HEK293 (cell line): ENCODE measurements around the gene NPAT.

Experiments used
- CTCF ChIA-PET: fragments of 350-600 bp; formaldehyde crosslinking; extraction: SDS; loops from one replicate; lab custom pipeline; 2021; ENCODE audit warnings: antibody characterized with exemption; lab: Yijun Ruan, JAX
- POLR2A ChIA-PET: fragments of 300-600 bp; formaldehyde crosslinking; extraction: SDS; loops from one replicate; lab custom pipeline; 2020; ENCODE audit warnings: antibody characterized with exemption, inconsistent platforms; lab: Yijun Ruan, JAX
- H3K27ac ChIP-seq: fragments of 200-500 bp; sonication (Bioruptor generic); 2 replicates; pipeline ENCODE4 v1.5.1; 2014; ENCODE audit warnings: low read depth, low read length, control low read depth, inconsistent platforms; ENCODE audit errors: extremely low read depth
- H3K36me3 ChIP-seq, 2 experiments: fragments of 200-500 bp in 1 of 2; sonication (Bioruptor generic) in 1 of 2; 1 replicate in 1 of 2; 2 replicates in 1 of 2; pipeline ENCODE4 v1.5.1; 2014 to 2017; ENCODE audit warnings: inconsistent platforms in 2 of 2, low read length in 2 of 2; ENCODE audit not compliant: control insufficient read depth in 2 of 2, insufficient read depth in 1 of 2
- H3K4me1 ChIP-seq: fragments of 200-500 bp; sonication (Bioruptor generic); 2 replicates; pipeline ENCODE4 v1.5.1; 2014; ENCODE audit warnings: mild to moderate bottlenecking, low read length, inconsistent platforms; ENCODE audit not compliant: control insufficient read depth, insufficient read depth
- H3K4me3 ChIP-seq: 2 replicates; pipeline ENCODE4 v1.5.1; 2011; ENCODE audit warnings: low read depth, mild to moderate bottlenecking, control low read depth, low read length, moderate library complexity
- H3K9me3 ChIP-seq: fragments of 200-500 bp; sonication (Bioruptor generic); 2 replicates; pipeline ENCODE4 v1.5.1; 2014; ENCODE audit warnings: low read depth, low read length, inconsistent platforms; ENCODE audit not compliant: control insufficient read depth, insufficient read depth
- AEBP2 ChIP-seq: fragments of 450-650 bp; formaldehyde crosslinking; IDR thresholded peaks from 2 replicates; pipeline ENCODE4 v1.5.1; 2016; ENCODE audit warnings: missing biosample characterization, missing genetic modification characterization, borderline replicate concordance
- BCL6B ChIP-seq: fragments of 450-650 bp; formaldehyde crosslinking; IDR thresholded peaks from 2 replicates; pipeline ENCODE4 v1.5.1; 2017; ENCODE audit warnings: missing biosample characterization, missing genetic modification characterization
- GFI1B ChIP-seq: fragments of 450-650 bp; formaldehyde crosslinking; IDR thresholded peaks from 2 replicates; pipeline ENCODE4 v1.5.1; 2016; ENCODE audit warnings: missing biosample characterization, missing genetic modification characterization
- HOXD13 ChIP-seq: sonication (generic); formaldehyde crosslinking; IDR thresholded peaks from 2 replicates; pipeline ENCODE4 v1.8.0; 2022; ENCODE audit warnings: missing genetic modification reagents, borderline replicate concordance
- KLF9 ChIP-seq: fragments of 450-650 bp; formaldehyde crosslinking; IDR thresholded peaks from 2 replicates; pipeline ENCODE4 v1.5.1; 2016; ENCODE audit warnings: missing biosample characterization, missing genetic modification characterization, low read depth
- SALL2 ChIP-seq: fragments of 450-650 bp; formaldehyde crosslinking; IDR thresholded peaks from 2 replicates; pipeline ENCODE4 v1.5.0; 2017; ENCODE audit warnings: missing biosample characterization, mild to moderate bottlenecking, missing genetic modification characterization, borderline replicate concordance
- ZBTB20 ChIP-seq: fragments of 450-650 bp; formaldehyde crosslinking; IDR thresholded peaks from 2 replicates; pipeline ENCODE4 v1.5.1; 2016; ENCODE audit warnings: missing biosample characterization, missing genetic modification characterization
- ZFP41 ChIP-seq: fragments of 450-650 bp; formaldehyde crosslinking; IDR thresholded peaks from 2 replicates; pipeline ENCODE4 v1.5.1; 2016; ENCODE audit warnings: missing biosample characterization, missing genetic modification characterization, borderline replicate concordance
- ZNF148 ChIP-seq: fragments of 450-650 bp; formaldehyde crosslinking; IDR thresholded peaks from 2 replicates; pipeline ENCODE4 v1.5.0; 2017; ENCODE audit warnings: missing biosample characterization, missing genetic modification characterization, borderline replicate concordance
- ZNF324 ChIP-seq: fragments of 450-650 bp; formaldehyde crosslinking; IDR thresholded peaks from 2 replicates; pipeline ENCODE4 v1.5.1; 2016; ENCODE audit warnings: missing biosample characterization, missing genetic modification characterization
- ZNF394 ChIP-seq: fragments of 450-650 bp; formaldehyde crosslinking; IDR thresholded peaks from 2 replicates; pipeline ENCODE4 v1.5.1; 2016; ENCODE audit warnings: missing biosample characterization, missing genetic modification characterization, mild to moderate bottlenecking, moderate library complexity, borderline replicate concordance
- ZNF426 ChIP-seq: fragments of 450-650 bp; formaldehyde crosslinking; IDR thresholded peaks from 2 replicates; pipeline ENCODE4 v1.5.1; 2017; ENCODE audit warnings: missing biosample characterization, missing genetic modification characterization, mild to moderate bottlenecking, inconsistent platforms, moderate library complexity
- ZNF501 ChIP-seq: fragments of 450-650 bp; formaldehyde crosslinking; IDR thresholded peaks from 2 replicates; pipeline ENCODE4 v1.5.1; 2016; ENCODE audit warnings: missing biosample characterization, missing genetic modification characterization
- ZNF530 ChIP-seq: fragments of 450-650 bp; formaldehyde crosslinking; IDR thresholded peaks from 2 replicates; pipeline ENCODE4 v1.5.1; 2016; ENCODE audit warnings: low read depth, missing biosample characterization, missing genetic modification characterization
- ZNF555 ChIP-seq: fragments of 450-650 bp; formaldehyde crosslinking; conservative IDR thresholded peaks from 2 replicates; pipeline ENCODE4 v1.5.1; 2017; ENCODE audit warnings: missing biosample characterization, mild to moderate bottlenecking, missing genetic modification characterization, inconsistent platforms
- ZNF600 ChIP-seq: fragments of 450-650 bp; formaldehyde crosslinking; IDR thresholded peaks from 2 replicates; pipeline ENCODE4 v1.5.1; 2016; ENCODE audit warnings: missing biosample characterization, missing genetic modification characterization
- ZNF639 ChIP-seq: fragments of 450-650 bp; formaldehyde crosslinking; IDR thresholded peaks from 2 replicates; pipeline ENCODE4 v1.5.1; 2016; ENCODE audit warnings: missing biosample characterization, missing genetic modification characterization
- ZNF658 ChIP-seq: fragments of 450-650 bp; formaldehyde crosslinking; IDR thresholded peaks from 2 replicates; pipeline ENCODE4; 2016; ENCODE audit warnings: missing biosample characterization, missing genetic modification characterization
- ZSCAN18 ChIP-seq: fragments of 450-650 bp; formaldehyde crosslinking; IDR thresholded peaks from 2 replicates; pipeline ENCODE4 v1.5.1; 2016; ENCODE audit warnings: missing biosample characterization, missing genetic modification characterization

The NPAT gene

GRCh38 chr11:108239076-108239475, 16.6 kb upstream of the NPAT start:
- no peak overlapping the region for H3K4me3 ChIP-seq
- no peak overlapping the region for H3K27ac ChIP-seq
- ChIA-PET POLR2A (no interaction called here), CTCF (no interaction called here)
- H3K9me3 ChIP-seq, result no peaks in the 10 kb centered on the region
- TF ChIP-seq ZNF530 (tag by site-specific recombination), result no peak
- no peak for TF ChIP-seq ZNF658 (tag by site-specific recombination)
- TF ChIP-seq BCL6B (tag by site-specific recombination), result no peak
- TF ChIP-seq ZNF394 (tag by site-specific recombination), result no peak
- no peak for TF ChIP-seq ZNF324 (tag by site-specific recombination)
- no peak for TF ChIP-seq ZNF639
- TF ChIP-seq ZNF148 (tag by site-specific recombination), result no peak
- TF ChIP-seq ZNF600 (tag by site-specific recombination), result no peak
- TF ChIP-seq AEBP2 (tag by site-specific recombination), result no peak
- TF ChIP-seq ZFP41 (tag by site-specific recombination), result no peak
- no peak for TF ChIP-seq KLF9
- no peak for TF ChIP-seq ZBTB20 (tag by site-specific recombination)
- TF ChIP-seq ZSCAN18 (tag by site-specific recombination), result no peak
- no peak for TF ChIP-seq ZNF501 (tag by site-specific recombination)
- no peak for TF ChIP-seq GFI1B (tag by site-specific recombination)
- TF ChIP-seq HOXD13 (CRISPR knock-in tag), result no peak
- TF ChIP-seq ZNF555, result no peak
- TF ChIP-seq SALL2 (tag by site-specific recombination), result no peak
- no peak for TF ChIP-seq ZNF426 (tag by site-specific recombination)
- TF ChIP-seq, all 188 proteins: peak for 0
- peaks cover 5 to 63% of the 10 kb centered on the region in 2 experiments; a peak in 2 of 3 replicates for H3K36me3 ChIP-seq
- no peaks in the 10 kb centered on the region for H3K4me1 ChIP-seq
